Tibial artery (tissue), 4 donors: Measurements from ENCODE around the gene SMCO4.

Source experiments
- DNase-seq, 2 donors: peaks; one replicate each; pipeline ENCODE4 v3.0.0-alpha.2; 2019
- H3K27ac ChIP-seq, 2 donors: fragments of 200-600 bp; sonication (generic) in 1 of 2; 1 replicate in 1 of 2; 2 replicates in 1 of 2; pipeline ENCODE4 v1.5.1; 2018 to 2019; ENCODE audit warnings: mild to moderate bottlenecking in 1 of 2
- H3K27me3 ChIP-seq, 2 donors: fragments of 200-600 bp; sonication (generic) in 1 of 2; one replicate each; pipeline versions ENCODE4 v1.5.1 to v1.6.0; 2016 to 2019
- H3K36me3 ChIP-seq, 3 donors: fragments of 200-600 bp; sonication (generic) in 2 of 3; one replicate each; pipeline ENCODE4 v1.5.1; 2016 to 2019; ENCODE audit warnings: mild to moderate bottlenecking in 2 of 3
- H3K4me1 ChIP-seq, 4 donors: fragments of 200-600 bp; sonication (generic) in 2 of 4; 1 replicate in 3 of 4; 2 replicates in 1 of 4; pipeline ENCODE4 v1.5.1; 2016 to 2019
- H3K4me3 ChIP-seq, 2 donors: fragments of 200-600 bp; sonication (generic) in 1 of 2; 1 replicate in 1 of 2; 2 replicates in 1 of 2; pipeline ENCODE4 v1.5.1; 2018 to 2019; ENCODE audit warnings: mild to moderate bottlenecking in 2 of 2
- H3K9me3 ChIP-seq, 3 donors: fragments of 200-600 bp; sonication (generic) in 1 of 3; one replicate each; pipeline ENCODE4 v1.5.1; 2016 to 2019
- CTCF ChIP-seq, 2 experiments: fragments of 200-600 bp in 1 of 2; fragments of 450-650 bp in 1 of 2; IDR thresholded peaks; one replicate each; pipeline ENCODE4 v1.5.1; 2017 to 2019; ENCODE audit warnings: antibody characterized with exemption in 2 of 2, mild to moderate bottlenecking in 1 of 2, moderate library complexity in 1 of 2
- intact Hi-C: fragments of 100-400 bp; cut with DNase I; formaldehyde crosslinking; loops from one replicate; pipeline ENCODE4 v1.15.0; 2023; ENCODE audit warnings: low total_unique reads

The SMCO4 gene

GRCh38 chr11:93515441-93516025 lies 27.7 kb downstream of the SMCO4 start:
- H3K36me3 ChIP-seq: no peaks in the 10 kb centered on the region
- no peak for TF ChIP-seq CTCF (IDR thresholded peaks at IDR 0.05)
- H3K4me3 ChIP-seq: no peak overlapping the region
- no peaks in the 10 kb centered on the region for H3K9me3 ChIP-seq
- H3K27me3 ChIP-seq: no peaks in the 10 kb centered on the region
- peaks cover 0 to 8% (median 0%) of the 10 kb centered on the region in 4 donors for H3K4me1 ChIP-seq
- no peak for DNase-seq
- no peak overlapping the region for H3K27ac ChIP-seq
- intact Hi-C loops: no loop called here

- Histone ChIP-seq H3K27ac (no peak overlapping the region), H3K4me1 (peaks cover 0 to 8% (median 0%) of the 10 kb centered on the region in 4 donors), H3K27me3 (no peaks in the 10 kb centered on the region), H3K36me3 (no peaks in the 10 kb centered on the region), H3K9me3 (peaks cover 0 to under 1% (median 0%) of the 10 kb centered on the region in 3 donors), H3K4me3 (no peak overlapping the region)
- intact Hi-C loops: no loop called here
- no peak for TF ChIP-seq CTCF (IDR thresholded peaks at IDR 0.05)
- DNase-seq: no peak
Observed at GRCh38 chr11:93514712-93515111, 28.5 kb downstream of the SMCO4 start.

GRCh38 chr11:93513772-93514171 lies 29.4 kb downstream of the SMCO4 start:
- TF ChIP-seq CTCF (IDR thresholded peaks at IDR 0.05): no peak
- Histone ChIP-seq H3K36me3 (no peaks in the 10 kb centered on the region), H3K9me3 (peaks cover 0 to 7% (median 0%) of the 10 kb centered on the region in 3 donors), H3K4me3 (no peak overlapping the region), H3K4me1 (peaks cover 0 to 3% (median 0%) of the 10 kb centered on the region in 4 donors), H3K27ac (no peak overlapping the region), H3K27me3 (no peaks in the 10 kb centered on the region)
- no peak for DNase-seq
- intact Hi-C loops: no loop called here

- no peak for TF ChIP-seq CTCF (IDR thresholded peaks at IDR 0.05)
- Histone ChIP-seq H3K36me3 (no peaks in the 10 kb centered on the region), H3K4me1 (peaks cover 0 to 3% (median 0%) of the 10 kb centered on the region in 4 donors), H3K9me3 (peaks cover 0 to 7% (median 0%) of the 10 kb centered on the region in 3 donors), H3K27ac (no peak overlapping the region), H3K27me3 (no peaks in the 10 kb centered on the region), H3K4me3 (no peak overlapping the region)
- no peak for DNase-seq
- intact Hi-C loops: no loop called here
Observed at GRCh38 chr11:93512949-93513667, 30.1 kb downstream of the SMCO4 start.

GRCh38 chr11:93512073-93512475 lies 31.1 kb downstream of the SMCO4 start:
- intact Hi-C loops: no loop called here
- Histone ChIP-seq H3K4me3 (no peak overlapping the region), H3K9me3 (peaks cover 0 to 7% (median 0%) of the 10 kb centered on the region in 3 donors), H3K27me3 (no peaks in the 10 kb centered on the region), H3K36me3 (no peaks in the 10 kb centered on the region), H3K4me1 (peaks cover 0 to 3% (median 0%) of the 10 kb centered on the region in 4 donors), H3K27ac (no peak overlapping the region)
- no peak for DNase-seq
- TF ChIP-seq CTCF (IDR thresholded peaks at IDR 0.05): no peak
